Tongue (tissue), 2 donors: ENCODE results near the gene GRK2. TPM values are rescaled to one million over a fixed set of nuclear protein-coding genes. Genes with fewer than 3 reads are reported as not detected.

Source experiments
- DNase-seq: peaks from one replicate; pipeline ENCODE4 v3.0.0-alpha.2; 2015
- total RNA-seq: library from RNA; depleted of rRNA; stranded (reverse); fragments of >200 nt; gene quantifications from one replicate; pipeline ENCODE4 v1.2.3, GENCODE V29; 2014

The GRK2 gene
- total RNA-seq, 1 donor from 2014 or later, result 47.8 TPM

GRCh38 chr11:67254798-67255197 is 11.5 kb upstream of the GRK2 start:
- DNase-seq, result no peak

GRCh38 chr11:67255353-67255752 is 10.9 kb upstream of the GRK2 start:
- no peak for DNase-seq

GRCh38 chr11:67255864-67256263 is 10.4 kb upstream of the GRK2 start:
- DNase-seq, result no peak

- no peak for DNase-seq
These were observed 9.7 kb upstream of the GRK2 start for GRCh38 chr11:67256477-67257135.

GRCh38 chr11:67260406-67260805 is 5.9 kb upstream of the GRK2 start:
- DNase-seq, result no peak

GRCh38 chr11:67260885-67261639 is 5.2 kb upstream of the GRK2 start:
- DNase-seq, result peak; percentile 61

GRCh38 chr11:67261640-67261945 is 4.7 kb upstream of the GRK2 start:
- no peak for DNase-seq

GRCh38 chr11:67261946-67262681 is 4.2 kb upstream of the GRK2 start:
- DNase-seq, result peak; percentile 33

GRCh38 chr11:67262731-67263675 is 3.3 kb upstream of the GRK2 start:
- peak; percentile 87 for DNase-seq

- no peak for DNase-seq
These were observed 2.0 kb upstream of the GRK2 start for GRCh38 chr11:67264260-67264659.

- no peak for DNase-seq
These were observed 1.2 kb upstream of the GRK2 start for GRCh38 chr11:67264877-67265632.

GRCh38 chr11:67265633-67266448 is 432 bp upstream of the GRK2 start:
- DNase-seq, result peak; percentile 85

GRCh38 chr11:67267188-67268080 is 1.2 kb downstream of the GRK2 start:
- DNase-seq, result no peak

- no peak for DNase-seq
These were observed 2.0 kb downstream of the GRK2 start for GRCh38 chr11:67268081-67268961.

GRCh38 chr11:67268962-67269268 is 2.6 kb downstream of the GRK2 start:
- DNase-seq, result no peak

- peak; percentile 61 for DNase-seq
These were observed 3.4 kb downstream of the GRK2 start for GRCh38 chr11:67269401-67270255.
